SU-DHL-6 (cell line): Measurements from ENCODE around the gene AQP11.

Experiments used
- EZH2phosphoT487 ChIP-seq: fragments of 200-600 bp; sonication (generic), shearing (Covaris generic); conservative IDR thresholded peaks from 2 replicates; pipeline ENCODE4 v1.6.1; 2018; ENCODE audit warnings: mild to moderate bottlenecking, antibody characterized with exemption, low read length, moderate library complexity, mixed read lengths
- TF ChIP-seq, protein P1 (sequence below): fragments of 200-600 bp; sonication (generic); IDR thresholded peaks from one replicate; pipeline ENCODE4 v1.5.1; 2017; ENCODE audit warnings: antibody characterized with exemption, mild to moderate bottlenecking, low read length, moderate library complexity; ENCODE audit not compliant: insufficient read depth, poor library complexity, severe bottlenecking

DNA sequence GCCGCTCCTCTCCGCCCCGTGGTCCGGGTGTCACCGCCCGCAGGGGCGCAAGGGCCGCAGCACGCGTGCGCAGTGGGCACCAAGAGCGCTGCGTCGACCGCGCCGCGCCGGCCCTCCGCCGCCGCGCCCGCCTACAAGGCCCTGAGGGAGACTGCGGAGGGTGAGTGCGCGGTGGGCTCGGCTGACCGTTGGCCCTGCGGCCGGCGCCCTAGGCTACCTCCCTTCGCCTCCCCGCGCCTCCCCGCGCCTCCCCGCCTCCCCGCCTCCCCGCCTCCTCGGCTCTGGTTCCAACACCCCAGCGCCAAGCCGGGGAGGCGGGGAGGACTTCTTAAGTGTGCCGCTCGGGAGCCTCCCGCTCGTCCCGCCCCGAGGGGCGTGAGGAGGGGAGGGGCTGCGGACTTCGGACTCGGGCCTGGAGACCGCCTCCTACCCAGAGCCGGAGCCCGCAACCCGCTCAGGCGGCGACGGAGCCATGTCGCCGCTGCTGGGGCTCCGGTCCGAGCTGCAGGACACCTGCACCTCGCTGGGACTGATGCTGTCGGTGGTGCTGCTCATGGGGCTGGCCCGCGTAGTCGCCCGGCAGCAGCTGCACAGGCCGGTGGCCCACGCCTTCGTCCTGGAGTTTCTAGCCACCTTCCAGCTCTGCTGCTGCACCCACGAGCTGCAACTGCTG lies at the start of gene AQP11:
- TF ChIP-seq, protein P1, sequence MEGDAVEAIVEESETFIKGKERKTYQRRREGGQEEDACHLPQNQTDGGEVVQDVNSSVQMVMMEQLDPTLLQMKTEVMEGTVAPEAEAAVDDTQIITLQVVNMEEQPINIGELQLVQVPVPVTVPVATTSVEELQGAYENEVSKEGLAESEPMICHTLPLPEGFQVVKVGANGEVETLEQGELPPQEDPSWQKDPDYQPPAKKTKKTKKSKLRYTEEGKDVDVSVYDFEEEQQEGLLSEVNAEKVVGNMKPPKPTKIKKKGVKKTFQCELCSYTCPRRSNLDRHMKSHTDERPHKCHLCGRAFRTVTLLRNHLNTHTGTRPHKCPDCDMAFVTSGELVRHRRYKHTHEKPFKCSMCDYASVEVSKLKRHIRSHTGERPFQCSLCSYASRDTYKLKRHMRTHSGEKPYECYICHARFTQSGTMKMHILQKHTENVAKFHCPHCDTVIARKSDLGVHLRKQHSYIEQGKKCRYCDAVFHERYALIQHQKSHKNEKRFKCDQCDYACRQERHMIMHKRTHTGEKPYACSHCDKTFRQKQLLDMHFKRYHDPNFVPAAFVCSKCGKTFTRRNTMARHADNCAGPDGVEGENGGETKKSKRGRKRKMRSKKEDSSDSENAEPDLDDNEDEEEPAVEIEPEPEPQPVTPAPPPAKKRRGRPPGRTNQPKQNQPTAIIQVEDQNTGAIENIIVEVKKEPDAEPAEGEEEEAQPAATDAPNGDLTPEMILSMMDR = no peak
- no peak for TF ChIP-seq EZH2phosphoT487
